Stimulated activated CD8-positive, alpha-beta memory T cell treated with anti-CD3 and anti-CD28 coated beads, Interleukin-15, amount 100 ng/mL, for 24 hours (primary cell): ENCODE measurements around the gene PRKCH.

Experiments
- DNase-seq: peaks from one replicate; pipeline ENCODE4 v3.0.0-alpha.2; 2020; ENCODE audit warnings: low read depth

PRKCH gene

GRCh38 chr14:61338457-61338856 lies 17.1 kb downstream of the PRKCH start:
- DNase-seq = no peak

GRCh38 chr14:61341275-61342206 lies 20.2 kb downstream of the PRKCH start:
- DNase-seq = no peak

DNA sequence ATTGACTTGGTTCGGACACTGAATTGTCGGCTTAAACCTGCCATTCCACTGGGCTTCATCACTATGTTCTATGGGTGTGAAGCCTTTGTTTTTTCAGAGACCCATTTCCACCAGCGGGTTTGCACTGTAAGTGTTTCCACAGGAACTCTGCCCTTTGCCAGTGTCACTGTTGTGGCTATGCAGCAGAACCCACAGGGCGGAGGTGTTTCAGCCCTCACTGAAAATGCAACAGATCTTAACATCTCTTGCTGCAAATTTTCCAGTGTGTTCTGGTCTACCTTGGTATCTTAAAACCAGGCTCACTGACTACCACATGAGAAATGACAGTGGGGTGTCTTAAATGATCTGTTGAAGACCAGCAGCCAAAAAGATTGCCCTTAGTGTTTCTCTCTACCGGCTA lies 21.1 kb downstream of the PRKCH start:
- peak; percentile 46 for DNase-seq

DNA sequence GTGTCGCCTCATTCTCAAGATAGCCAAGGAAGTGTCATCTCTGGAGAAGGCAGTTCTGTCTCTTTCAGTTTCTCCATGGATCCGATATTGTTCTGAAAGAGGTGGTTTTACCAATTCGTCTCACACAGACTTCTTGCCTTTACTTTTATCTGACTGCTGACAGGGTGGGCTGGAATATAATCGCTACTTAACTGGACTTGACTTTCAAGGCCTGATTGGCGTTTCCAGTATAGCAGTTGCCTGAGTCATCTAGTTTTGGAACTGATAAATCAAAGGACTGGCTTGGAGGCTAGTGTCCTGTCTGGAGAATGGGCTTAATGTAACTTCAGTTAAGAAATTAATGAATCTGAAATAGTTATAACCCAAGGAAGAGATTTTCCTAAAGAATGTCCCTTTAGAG lies 21.6 kb downstream of the PRKCH start:
- DNase-seq = no peak

GRCh38 chr14:61343471-61343870 lies 22.1 kb downstream of the PRKCH start:
- no peak for DNase-seq

- no peak for DNase-seq
Measured at GRCh38 chr14:61343991-61344405, 22.6 kb downstream of the PRKCH start.

- DNase-seq = no peak
Measured at GRCh38 chr14:61344437-61345150, 23.2 kb downstream of the PRKCH start.

- DNase-seq = no peak
Measured at GRCh38 chr14:61345151-61345482, 23.7 kb downstream of the PRKCH start.

DNA sequence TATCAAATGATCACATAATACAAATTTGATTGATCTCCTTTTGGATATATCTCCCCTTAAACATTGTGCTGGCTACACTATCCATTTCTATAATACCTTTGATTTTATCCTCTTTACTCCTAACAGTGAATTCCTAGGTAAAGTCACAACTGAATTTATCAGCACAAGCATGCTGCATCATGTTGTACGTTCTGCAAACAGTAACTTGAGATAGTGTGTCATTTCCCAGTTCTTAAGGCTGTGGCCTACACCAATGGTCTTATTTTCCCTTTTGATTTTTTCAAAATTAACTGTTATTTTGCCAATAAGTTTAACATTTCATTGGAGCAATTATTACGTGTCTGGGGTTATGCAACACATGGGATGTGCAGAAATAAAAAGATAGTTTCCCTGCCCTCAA lies 24.8 kb downstream of the PRKCH start:
- DNase-seq = no peak

DNA sequence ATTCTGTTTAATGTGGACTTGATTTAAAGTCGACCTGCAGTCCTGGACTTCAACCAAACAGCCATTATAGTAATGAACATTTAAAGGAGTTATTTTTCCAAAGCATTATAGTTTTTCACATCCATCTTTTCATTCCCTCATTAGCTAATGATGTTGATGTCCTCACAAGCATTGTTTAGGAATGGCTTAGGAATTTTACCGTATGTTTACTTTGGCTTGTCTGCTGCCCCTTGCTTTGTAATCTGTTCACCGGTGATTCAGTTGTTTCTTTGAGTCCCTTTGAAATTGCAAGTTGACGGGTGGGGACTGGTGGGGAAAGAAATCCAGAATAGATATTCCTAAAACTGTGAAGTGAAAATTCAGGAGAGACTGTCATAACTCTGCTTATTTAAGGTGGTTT lies 25.4 kb downstream of the PRKCH start:
- no peak for DNase-seq

DNA sequence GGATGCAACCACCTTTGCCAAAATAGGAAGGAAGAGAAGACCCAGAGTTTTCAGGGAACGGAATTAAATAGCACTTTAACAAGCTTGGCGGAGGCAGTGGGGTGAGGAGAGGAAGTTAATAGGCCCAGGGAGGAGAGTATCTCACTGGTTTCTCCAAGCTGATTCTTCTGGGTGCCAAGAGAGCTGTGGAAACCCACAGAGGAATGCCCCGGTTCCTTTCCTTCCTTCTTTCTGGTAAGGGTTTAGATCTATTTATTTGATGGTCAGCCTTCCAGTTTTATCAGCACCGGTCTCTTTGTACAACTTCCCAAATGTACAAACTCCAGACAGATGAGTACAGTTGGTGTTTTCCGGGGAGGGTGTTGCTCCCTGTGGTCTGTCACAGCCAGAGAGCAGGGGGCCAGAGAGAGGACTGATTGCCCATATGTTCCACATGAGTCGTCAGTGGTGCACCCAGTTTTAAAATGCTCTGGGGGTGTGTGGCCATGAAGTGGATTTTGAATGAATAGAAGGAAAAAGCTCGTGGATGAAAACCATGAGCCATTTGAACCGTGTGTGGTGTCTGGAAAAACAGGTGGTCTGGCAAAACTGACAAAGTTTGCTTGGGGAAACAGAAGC lies 26.6 kb downstream of the PRKCH start:
- DNase-seq = no peak

GRCh38 chr14:61350427-61351270 lies 29.3 kb downstream of the PRKCH start:
- DNase-seq = no peak

- no peak for DNase-seq
Measured at GRCh38 chr14:61351477-61351876, 30.1 kb downstream of the PRKCH start.

GRCh38 chr14:61355892-61356325 lies 34.5 kb downstream of the PRKCH start:
- no peak for DNase-seq

DNA sequence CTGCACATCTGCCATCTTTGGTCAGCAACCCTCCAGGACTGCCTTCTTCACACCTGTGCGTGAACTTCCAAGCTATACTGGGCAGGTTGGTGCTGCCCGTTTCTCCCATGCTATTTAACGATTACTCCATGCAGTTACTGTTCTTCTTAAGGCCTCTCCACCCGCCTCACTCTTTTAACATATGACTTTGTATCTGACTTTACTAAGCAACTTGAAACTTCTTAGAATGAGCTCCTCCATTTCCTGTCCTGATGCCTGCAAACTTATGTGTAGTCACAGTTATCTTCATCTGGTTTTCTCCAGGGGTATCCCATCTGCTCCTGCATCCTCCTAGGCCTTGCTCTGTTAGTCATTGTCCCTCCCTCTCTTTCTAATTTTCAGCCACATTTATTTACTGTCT lies 35.7 kb downstream of the PRKCH start:
- no peak for DNase-seq

- no peak for DNase-seq
Measured at GRCh38 chr14:61358554-61359226, 37.3 kb downstream of the PRKCH start.

DNA sequence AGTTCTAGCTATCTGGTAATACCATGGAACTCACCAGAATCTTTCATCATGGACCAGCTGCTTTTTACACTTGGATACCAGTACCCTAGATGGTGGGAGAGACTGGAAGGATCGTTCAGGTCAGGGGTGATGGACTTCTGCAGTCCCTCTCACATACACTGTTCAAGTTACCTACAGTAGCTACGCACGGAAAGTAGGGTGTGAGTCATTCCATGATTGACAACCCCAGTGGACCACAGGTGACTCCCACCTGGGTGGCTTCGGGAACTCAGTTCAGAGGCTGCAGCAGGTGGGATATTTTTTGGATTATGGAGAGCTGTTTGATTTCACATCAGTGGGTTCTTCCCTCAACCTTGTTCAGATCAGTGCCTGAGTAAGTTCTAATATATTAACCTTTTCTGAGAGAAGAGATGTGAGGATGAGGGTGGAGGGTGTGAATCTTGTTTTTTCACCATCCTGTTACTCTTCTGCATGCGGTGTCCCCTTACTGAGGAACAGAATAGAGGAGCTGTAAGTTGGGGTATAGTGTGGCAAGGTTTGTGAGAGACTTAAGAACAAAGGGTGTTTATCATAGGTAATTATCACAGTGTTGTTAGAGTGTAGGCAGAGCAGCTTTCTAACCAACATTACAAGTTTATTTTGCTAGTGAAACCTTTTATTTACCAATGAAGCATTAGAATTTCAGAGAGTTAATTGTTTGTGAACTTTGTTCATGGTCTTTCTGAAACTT lies 39.6 kb downstream of the PRKCH start:
- no peak for DNase-seq

- no peak for DNase-seq
Measured at GRCh38 chr14:61362072-61362750, 40.8 kb downstream of the PRKCH start.

- no peak for DNase-seq
Measured at GRCh38 chr14:61364243-61364642, 42.9 kb downstream of the PRKCH start.

GRCh38 chr14:61365667-61366212 lies 44.4 kb downstream of the PRKCH start:
- DNase-seq = no peak
